Fibroblast of lung (primary cell): ENCODE data around the gene ZNF324. TPM values are rescaled to one million over a fixed set of nuclear protein-coding genes. Genes with fewer than 3 reads are reported as not detected.
"Not testable (repeated sequence)": the region's sequence is repeated elsewhere in the genome, so short reads cannot be mapped to it uniquely, and the experiment has no call there.

Experiments
- DNase-seq, 2 donors: peaks; one replicate each; pipeline versions ENCODE4 v3.0.0 to v3.0.0-alpha.2; 2010; ENCODE audit warnings: low read depth in 2 of 2
- H2AFZ ChIP-seq: 2 replicates; pipeline ENCODE4 v1.5.1; 2012; ENCODE audit warnings: low read length, control low read depth, inconsistent platforms
- H3K27ac ChIP-seq: 2 replicates; pipeline ENCODE4 v1.5.1; 2011; ENCODE audit warnings: low read length, control low read depth; ENCODE audit not compliant: insufficient read depth
- H3K27me3 ChIP-seq: 2 replicates; pipeline ENCODE4 v1.5.1; 2011; ENCODE audit warnings: mild to moderate bottlenecking, low read length; ENCODE audit not compliant: control insufficient read depth, insufficient read depth
- H3K36me3 ChIP-seq: 2 replicates; pipeline ENCODE4 v1.5.1; 2011; ENCODE audit warnings: low read length; ENCODE audit not compliant: control insufficient read depth, insufficient read depth
- H3K4me1 ChIP-seq: 2 replicates; pipeline ENCODE4 v1.5.1; 2011; ENCODE audit warnings: low read length; ENCODE audit not compliant: control insufficient read depth, insufficient read depth; ENCODE audit errors: extremely low read depth
- H3K4me2 ChIP-seq: 2 replicates; pipeline ENCODE4 v1.5.1; 2011; ENCODE audit warnings: low read length, control low read depth; ENCODE audit not compliant: insufficient read depth; ENCODE audit errors: extremely low read depth
- H3K4me3 ChIP-seq, 4 experiments: fragments of 200-600 bp in 1 of 4; sonication (generic) in 1 of 4; replicated peaks in 1 of 4; 2 replicates each; pipeline ENCODE4 v1.5.1; 2011 to 2016; ENCODE audit warnings: low read length in 4 of 4, low read depth in 3 of 4, mild to moderate bottlenecking in 3 of 4, control low read depth in 2 of 4, inconsistent platforms in 1 of 4, mixed read lengths in 1 of 4; ENCODE audit not compliant: insufficient read depth in 1 of 4; ENCODE audit errors: control extremely low read depth in 1 of 4
- H3K79me2 ChIP-seq: 2 replicates; pipeline ENCODE4 v1.5.1; 2012; ENCODE audit warnings: mild to moderate bottlenecking, low read length, inconsistent platforms; ENCODE audit not compliant: control insufficient read depth, insufficient read depth
- H3K9ac ChIP-seq: 2 replicates; pipeline ENCODE4 v1.5.1; 2011; ENCODE audit warnings: mild to moderate bottlenecking, low read length, control low read depth; ENCODE audit not compliant: insufficient read depth
- H3K9me3 ChIP-seq: 2 replicates; pipeline ENCODE4 v1.5.1; 2012; ENCODE audit warnings: low read depth, low read length; ENCODE audit not compliant: control insufficient read depth, insufficient read depth
- H4K20me1 ChIP-seq: 2 replicates; pipeline ENCODE4 v1.5.1; 2011; ENCODE audit warnings: low read length; ENCODE audit not compliant: control insufficient read depth, insufficient read depth; ENCODE audit errors: extremely low read depth
- EZH2 ChIP-seq: IDR thresholded peaks from 2 replicates; pipeline ENCODE4 v1.5.1; 2012; ENCODE audit warnings: low read length, control low read depth, mild to moderate bottlenecking; ENCODE audit errors: missing control alignments
- polyA plus RNA-seq, 2 donors: library from polyadenylated mRNA; depleted of rRNA in 1 of 2; stranded (reverse) in 1 of 2; unstranded in 1 of 2; fragments of >200 nt; gene quantifications; 2 replicates each; pipeline ENCODE4 v1.2.1, GENCODE V29; 2011 to 2012; ENCODE audit warnings: missing spikeins in 1 of 2
- total RNA-seq: library from RNA; depleted of rRNA; stranded (reverse); fragments of >200 nt; gene quantifications from 2 replicates; pipeline ENCODE4 v1.2.1, GENCODE V29; 2014
- TF ChIP-seq, protein P1 (sequence below), 2 donors: IDR thresholded peaks in 1 of 2; conservative IDR thresholded peaks in 1 of 2; 1 replicate in 1 of 2; 2 replicates in 1 of 2; pipeline ENCODE4 v1.5.1; 2011 to 2012; ENCODE audit warnings: low read length in 2 of 2, control low read depth in 1 of 2, inconsistent platforms in 1 of 2, low read depth in 1 of 2, mild to moderate bottlenecking in 1 of 2

Gene ZNF324
- total and polyA plus RNA-seq, 2 donors (not counting 1 experiment from before 2014, with no cell fraction given) = 4.1 to 14.2 TPM

DNA sequence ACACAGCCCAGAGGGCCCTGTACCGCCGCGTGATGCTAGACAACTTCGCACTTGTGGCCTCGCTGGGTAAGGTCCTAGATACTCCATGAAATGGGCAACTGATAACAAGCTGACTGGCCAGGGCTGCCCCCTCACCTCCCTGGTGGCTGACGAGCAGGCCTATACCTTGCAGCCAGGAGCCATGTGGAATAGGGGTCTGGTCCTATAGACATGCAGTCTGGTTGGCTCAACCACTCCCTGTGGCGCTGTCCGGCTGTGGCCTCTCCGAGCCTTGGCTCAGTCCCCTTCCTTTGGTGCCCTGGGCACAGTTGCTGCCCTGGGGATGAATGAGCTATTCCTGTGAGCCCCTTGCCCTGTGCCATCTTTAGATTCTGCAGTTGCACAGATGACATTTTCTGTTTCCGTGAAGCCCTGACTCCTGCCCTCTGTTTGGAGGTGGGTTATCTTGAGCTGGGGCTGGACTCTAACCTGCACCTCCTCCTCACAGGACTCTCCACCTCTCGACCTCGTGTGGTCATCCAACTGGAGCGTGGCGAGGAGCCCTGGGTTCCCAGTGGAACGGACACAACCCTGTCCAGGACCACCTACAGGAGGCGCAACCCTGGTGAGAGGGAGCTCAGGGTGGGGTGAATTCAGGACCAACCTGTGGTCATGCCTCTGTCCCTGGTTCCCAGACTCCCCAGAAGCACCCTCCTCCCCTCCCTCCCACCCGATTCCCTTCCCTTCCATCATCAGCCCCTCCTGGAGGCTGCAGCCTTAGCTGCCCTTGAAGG, 2.5 kb downstream of the ZNF324 start:
- Histone ChIP-seq H3K9me3 (no peaks in the 10 kb centered on the region), H3K27me3 (no peaks in the 10 kb centered on the region), H3K36me3 (peaks cover 17% of the 10 kb centered on the region), H2AFZ (no peak overlapping the region), H3K27ac (no peak overlapping the region), H3K4me1 (peaks cover 5% of the 10 kb centered on the region), H3K4me2 (no peak overlapping the region), H3K4me3 (no peak overlapping the region), H4K20me1 (no peaks in the 10 kb centered on the region), H3K9ac (no peak overlapping the region), H3K79me2 (peaks cover 16% of the 10 kb centered on the region)
- TF ChIP-seq, protein P1, sequence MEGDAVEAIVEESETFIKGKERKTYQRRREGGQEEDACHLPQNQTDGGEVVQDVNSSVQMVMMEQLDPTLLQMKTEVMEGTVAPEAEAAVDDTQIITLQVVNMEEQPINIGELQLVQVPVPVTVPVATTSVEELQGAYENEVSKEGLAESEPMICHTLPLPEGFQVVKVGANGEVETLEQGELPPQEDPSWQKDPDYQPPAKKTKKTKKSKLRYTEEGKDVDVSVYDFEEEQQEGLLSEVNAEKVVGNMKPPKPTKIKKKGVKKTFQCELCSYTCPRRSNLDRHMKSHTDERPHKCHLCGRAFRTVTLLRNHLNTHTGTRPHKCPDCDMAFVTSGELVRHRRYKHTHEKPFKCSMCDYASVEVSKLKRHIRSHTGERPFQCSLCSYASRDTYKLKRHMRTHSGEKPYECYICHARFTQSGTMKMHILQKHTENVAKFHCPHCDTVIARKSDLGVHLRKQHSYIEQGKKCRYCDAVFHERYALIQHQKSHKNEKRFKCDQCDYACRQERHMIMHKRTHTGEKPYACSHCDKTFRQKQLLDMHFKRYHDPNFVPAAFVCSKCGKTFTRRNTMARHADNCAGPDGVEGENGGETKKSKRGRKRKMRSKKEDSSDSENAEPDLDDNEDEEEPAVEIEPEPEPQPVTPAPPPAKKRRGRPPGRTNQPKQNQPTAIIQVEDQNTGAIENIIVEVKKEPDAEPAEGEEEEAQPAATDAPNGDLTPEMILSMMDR (conservative IDR thresholded peaks at IDR 0.05 in 1 of 2, IDR thresholded peaks at IDR 0.05 in 1 of 2; ENCODE audit: low read depth in 1 of 2, low read length in 2 of 2) = no peak
- TF ChIP-seq EZH2 = no peak
- DNase-seq = no peak

DNA sequence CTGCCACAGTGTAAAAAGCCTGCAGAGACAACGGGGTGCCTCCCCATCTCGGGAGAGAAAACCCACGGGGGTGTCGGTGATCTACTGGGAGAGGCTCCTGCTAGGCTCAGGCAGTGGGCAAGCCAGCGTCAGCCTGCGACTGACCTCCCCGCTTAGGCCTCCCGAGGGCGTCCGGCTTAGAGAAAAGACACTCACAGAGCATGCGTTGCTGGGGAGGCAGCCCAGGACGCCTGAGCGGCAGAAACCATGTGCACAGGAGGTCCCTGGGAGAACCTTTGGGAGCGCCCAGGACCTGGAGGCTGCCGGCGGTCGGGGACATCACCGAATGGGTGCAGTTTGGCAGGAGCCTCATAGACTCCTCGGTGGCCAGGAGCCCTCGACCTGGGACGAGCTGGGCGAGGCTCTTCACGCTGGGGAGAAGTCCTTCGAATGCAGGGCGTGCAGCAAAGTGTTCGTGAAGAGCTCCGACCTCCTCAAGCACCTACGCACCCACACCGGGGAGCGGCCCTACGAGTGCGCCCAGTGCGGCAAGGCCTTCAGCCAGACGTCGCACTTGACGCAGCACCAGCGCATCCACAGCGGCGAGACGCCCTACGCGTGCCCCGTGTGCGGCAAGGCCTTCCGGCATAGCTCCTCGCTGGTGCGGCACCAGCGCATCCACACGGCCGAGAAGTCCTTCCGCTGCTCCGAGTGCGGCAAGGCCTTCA, 4.1 kb downstream of the ZNF324 start:
- not testable (repeated sequence) for H3K9ac ChIP-seq, H3K27me3 ChIP-seq
- peaks cover 16% of the 10 kb centered on the region for H3K79me2 ChIP-seq

DNA sequence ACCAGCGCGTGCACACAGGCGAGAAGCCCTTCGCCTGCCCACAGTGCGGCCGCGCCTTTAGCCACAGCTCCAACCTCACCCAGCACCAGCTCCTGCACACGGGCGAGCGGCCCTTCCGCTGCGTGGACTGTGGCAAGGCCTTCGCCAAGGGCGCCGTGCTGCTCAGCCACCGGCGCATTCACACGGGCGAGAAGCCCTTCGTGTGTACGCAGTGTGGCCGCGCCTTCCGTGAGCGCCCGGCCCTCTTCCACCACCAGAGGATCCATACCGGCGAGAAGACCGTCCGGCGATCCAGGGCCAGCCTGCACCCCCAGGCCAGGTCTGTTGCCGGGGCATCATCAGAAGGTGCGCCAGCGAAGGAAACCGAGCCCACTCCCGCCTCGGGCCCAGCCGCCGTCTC, 4.9 kb downstream of the ZNF324 start:
- Histone ChIP-seq H3K27ac (no peak overlapping the region), H3K36me3 (peaks cover 17% of the 10 kb centered on the region), H3K9me3 (no peaks in the 10 kb centered on the region), H3K4me1 (peaks cover 18% of the 10 kb centered on the region), H3K27me3 (no peaks in the 10 kb centered on the region), H2AFZ (no peak overlapping the region), H4K20me1 (no peaks in the 10 kb centered on the region), H3K79me2 (peaks cover 16% of the 10 kb centered on the region), H3K9ac (no peak overlapping the region), H3K4me2 (no peak overlapping the region), H3K4me3 (no peak overlapping the region)
- TF ChIP-seq EZH2 = no peak
- TF ChIP-seq, protein P1 (conservative IDR thresholded peaks at IDR 0.05 in 1 of 2, IDR thresholded peaks at IDR 0.05 in 1 of 2; ENCODE audit: low read depth in 1 of 2, low read length in 2 of 2) = no peak
- DNase-seq = no peak

More for the DNA sequence above, 4.1 kb downstream of the ZNF324 start:
- H2AFZ ChIP-seq, H3K4me2 ChIP-seq, H4K20me1 ChIP-seq, H3K4me3 ChIP-seq, H3K9me3 ChIP-seq, DNase-seq, H3K27ac ChIP-seq: not testable (repeated sequence)
- peaks cover 13% of the 10 kb centered on the region for H3K4me1 ChIP-seq
- H3K36me3 ChIP-seq = peaks cover 17% of the 10 kb centered on the region
